A549 treated with DMSO at 1 μM for 4 hours (cell line): Measurements from ENCODE around the gene OR11H6. TPM values are rescaled to one million over a fixed set of nuclear protein-coding genes. Genes with fewer than 3 reads are reported as not detected.

Source experiments
- total RNA-seq: library from RNA; stranded (reverse); fragments of 200-300 nt; extraction: Qiagen RNA extraction; gene quantifications from 5 replicates; pipeline ENCODE4 v1.2.3, GENCODE V29; 2022; ENCODE audit warnings: low read depth

The OR11H6 gene, protein sequence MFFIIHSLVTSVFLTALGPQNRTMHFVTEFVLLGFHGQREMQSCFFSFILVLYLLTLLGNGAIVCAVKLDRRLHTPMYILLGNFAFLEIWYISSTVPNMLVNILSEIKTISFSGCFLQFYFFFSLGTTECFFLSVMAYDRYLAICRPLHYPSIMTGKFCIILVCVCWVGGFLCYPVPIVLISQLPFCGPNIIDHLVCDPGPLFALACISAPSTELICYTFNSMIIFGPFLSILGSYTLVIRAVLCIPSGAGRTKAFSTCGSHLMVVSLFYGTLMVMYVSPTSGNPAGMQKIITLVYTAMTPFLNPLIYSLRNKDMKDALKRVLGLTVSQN
- not detected in 5 replicates for total RNA-seq

DNA sequence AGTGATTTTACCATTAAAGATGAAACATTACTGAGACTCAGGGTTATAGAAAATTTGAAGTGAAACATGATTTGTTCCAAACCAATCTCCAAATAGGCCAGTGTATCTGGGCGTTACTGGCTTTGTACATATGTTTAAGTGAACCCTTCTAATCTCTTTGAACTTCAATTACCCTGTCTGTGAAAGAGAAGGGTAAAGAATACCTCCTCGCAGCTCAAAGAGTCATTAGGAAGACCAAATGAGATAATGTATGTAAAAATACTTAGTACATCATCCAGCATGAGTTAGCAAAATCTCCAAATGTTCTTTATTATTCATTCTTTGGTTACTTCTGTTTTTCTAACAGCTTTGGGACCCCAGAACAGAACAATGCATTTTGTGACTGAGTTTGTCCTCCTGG, at the start of gene OR11H6:
Gene OR11H6 (plus strand): TSS at position 301 of the 400 bp plus-strand sequence. CDS start 0 bp downstream, at position 301.

GRCh38 chr14:20190596-20190995, 32.9 kb upstream of the OR11H6 start, which contains the start of gene OR11G2:
Gene OR11G2, plus strand, starts transcription at chr14:20190896. Its CDS starts 6,542 bp downstream, at chr14:20197438.

GRCh38 chr14:20228681-20229080, 5.2 kb downstream of the OR11H6 start, which contains the start of gene OR11H7:
Gene OR11H7, plus strand, starts transcription at chr14:20228981.

Other genes with a start within 250 kb of the OR11H6 start
- not detected in 5 replicates for gene OR4K15, start 248.1 kb upstream of the OR11H6 start, total RNA-seq
- gene OR4Q2, start 221.5 kb upstream of the OR11H6 start, total RNA-seq: not detected in 5 replicates
- not detected in 5 replicates for gene OR4K14, start 204.4 kb upstream of the OR11H6 start, total RNA-seq
- not detected in 5 replicates for gene OR4K13, start 187.7 kb upstream of the OR11H6 start, total RNA-seq
- not detected in 5 replicates for gene OR4L1, start 163.7 kb upstream of the OR11H6 start, total RNA-seq
- not detected in 5 replicates for gene OR4K17, start 113.0 kb upstream of the OR11H6 start, total RNA-seq
- not detected in 5 replicates for gene OR4N5, start 84.9 kb upstream of the OR11H6 start, total RNA-seq
- not detected in 5 replicates for gene OR11G2, start 32.8 kb upstream of the OR11H6 start, total RNA-seq
- not detected in 5 replicates for gene OR11H7, start 5.3 kb downstream of the OR11H6 start, total RNA-seq
- not detected in 5 replicates for gene OR11H4, start 15.6 kb downstream of the OR11H6 start, total RNA-seq
- 20.0 to 26.9 TPM (median 21.8 TPM) in 5 replicates for gene TTC5, start 82.2 kb downstream of the OR11H6 start, total RNA-seq
- gene CCNB1IP1, start 109.6 kb downstream of the OR11H6 start, total RNA-seq: 37.4 to 58.5 TPM (median 44.4 TPM) in 5 replicates
- gene PARP2, start 119.9 kb downstream of the OR11H6 start, total RNA-seq: 19.4 to 24.7 TPM (median 22.5 TPM) in 5 replicates
- 10.0 to 11.9 TPM (median 10.7 TPM) in 5 replicates for gene TEP1, start 189.8 kb downstream of the OR11H6 start, total RNA-seq
- gene KLHL33, start 212.5 kb downstream of the OR11H6 start, total RNA-seq: not detected in 5 replicates
- gene OSGEP, start 231.1 kb downstream of the OR11H6 start, total RNA-seq: 24.1 to 29.4 TPM (median 26.2 TPM) in 5 replicates
- 262 to 275 TPM (median 266 TPM) in 5 replicates for gene APEX1, start 231.5 kb downstream of the OR11H6 start, total RNA-seq
- 32.2 to 37.0 TPM (median 33.3 TPM) in 5 replicates for gene PIP4P1, start 237.7 kb downstream of the OR11H6 start, total RNA-seq
- gene PNP, start 245.7 kb downstream of the OR11H6 start, total RNA-seq: 166 to 227 TPM (median 176 TPM) in 5 replicates